Neutrophil (primary cell): ENCODE measurements around the gene GON4L.
"Not testable (repeated sequence)": the region's sequence is repeated elsewhere in the genome, so short reads cannot be mapped to it uniquely, and the experiment has no call there.

Source experiments
- H3K27ac ChIP-seq: fragments of 200-600 bp; sonication (generic); 2 replicates; pipeline ENCODE4 v1.5.1; 2016; ENCODE audit warnings: mild to moderate bottlenecking, moderate library complexity
- H3K27me3 ChIP-seq: fragments of 200-600 bp; sonication (generic); 2 replicates; pipeline ENCODE4 v1.6.0; 2016; ENCODE audit warnings: mild to moderate bottlenecking
- H3K36me3 ChIP-seq: fragments of 200-600 bp; sonication (generic); 2 replicates; pipeline ENCODE4 v1.5.1; 2017
- H3K4me1 ChIP-seq, 2 experiments: fragments of 200-600 bp in 1 of 2; sonication (generic) in 1 of 2; 1 replicate in 1 of 2; 2 replicates in 1 of 2; pipeline versions ENCODE4 v1.5.1 to v1.6.1; 2013 to 2016; ENCODE audit warnings: low read depth in 1 of 2, low read length in 1 of 2, mild to moderate bottlenecking in 1 of 2, moderate library complexity in 1 of 2; ENCODE audit not compliant: control insufficient read depth in 1 of 2, insufficient read depth in 1 of 2
- H3K4me3 ChIP-seq, 2 experiments: fragments of 200-600 bp in 1 of 2; sonication (generic) in 1 of 2; 1 replicate in 1 of 2; 2 replicates in 1 of 2; pipeline ENCODE4 v1.5.1; 2013 to 2016; ENCODE audit warnings: low read depth in 1 of 2, low read length in 1 of 2, mild to moderate bottlenecking in 1 of 2, moderate library complexity in 1 of 2
- H3K9me3 ChIP-seq: fragments of 200-600 bp; sonication (generic); 2 replicates; pipeline ENCODE4 v1.5.1; 2016
- TF ChIP-seq, protein P1 (sequence below): fragments of 200-600 bp; sonication (generic); IDR thresholded peaks from 2 replicates; pipeline ENCODE4 v1.5.1; 2016; ENCODE audit warnings: antibody characterized with exemption

The GON4L gene

DNA sequence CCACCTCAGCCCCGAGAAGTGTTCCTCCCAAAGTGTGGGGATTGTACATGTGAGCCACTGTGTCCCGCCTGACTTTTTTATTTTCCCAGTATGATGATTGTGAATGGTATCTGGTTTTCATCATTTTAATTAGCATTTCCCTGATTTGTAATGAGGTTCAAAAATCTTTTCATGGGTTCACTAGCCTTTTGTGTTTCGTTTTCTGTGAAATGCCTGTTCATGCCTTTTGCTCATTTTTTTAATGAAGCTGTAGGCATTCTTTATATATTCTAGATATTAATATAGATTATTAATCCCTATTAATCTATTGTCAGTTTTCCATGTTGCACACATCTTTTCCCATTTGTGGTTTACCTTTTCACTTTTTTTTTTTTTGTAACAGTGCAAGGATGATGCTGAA lies 147.6 kb downstream of the GON4L start:
- Histone ChIP-seq H3K36me3 (peaks cover 12% of the 10 kb centered on the region), H3K27ac (no peak overlapping the region), H3K27me3 (no peaks in the 10 kb centered on the region), H3K9me3 (no peaks in the 10 kb centered on the region), H3K4me1 (no peaks in the 10 kb centered on the region), H3K4me3 (no peak overlapping the region)
- TF ChIP-seq, protein P1, sequence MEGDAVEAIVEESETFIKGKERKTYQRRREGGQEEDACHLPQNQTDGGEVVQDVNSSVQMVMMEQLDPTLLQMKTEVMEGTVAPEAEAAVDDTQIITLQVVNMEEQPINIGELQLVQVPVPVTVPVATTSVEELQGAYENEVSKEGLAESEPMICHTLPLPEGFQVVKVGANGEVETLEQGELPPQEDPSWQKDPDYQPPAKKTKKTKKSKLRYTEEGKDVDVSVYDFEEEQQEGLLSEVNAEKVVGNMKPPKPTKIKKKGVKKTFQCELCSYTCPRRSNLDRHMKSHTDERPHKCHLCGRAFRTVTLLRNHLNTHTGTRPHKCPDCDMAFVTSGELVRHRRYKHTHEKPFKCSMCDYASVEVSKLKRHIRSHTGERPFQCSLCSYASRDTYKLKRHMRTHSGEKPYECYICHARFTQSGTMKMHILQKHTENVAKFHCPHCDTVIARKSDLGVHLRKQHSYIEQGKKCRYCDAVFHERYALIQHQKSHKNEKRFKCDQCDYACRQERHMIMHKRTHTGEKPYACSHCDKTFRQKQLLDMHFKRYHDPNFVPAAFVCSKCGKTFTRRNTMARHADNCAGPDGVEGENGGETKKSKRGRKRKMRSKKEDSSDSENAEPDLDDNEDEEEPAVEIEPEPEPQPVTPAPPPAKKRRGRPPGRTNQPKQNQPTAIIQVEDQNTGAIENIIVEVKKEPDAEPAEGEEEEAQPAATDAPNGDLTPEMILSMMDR, result no peak

DNA sequence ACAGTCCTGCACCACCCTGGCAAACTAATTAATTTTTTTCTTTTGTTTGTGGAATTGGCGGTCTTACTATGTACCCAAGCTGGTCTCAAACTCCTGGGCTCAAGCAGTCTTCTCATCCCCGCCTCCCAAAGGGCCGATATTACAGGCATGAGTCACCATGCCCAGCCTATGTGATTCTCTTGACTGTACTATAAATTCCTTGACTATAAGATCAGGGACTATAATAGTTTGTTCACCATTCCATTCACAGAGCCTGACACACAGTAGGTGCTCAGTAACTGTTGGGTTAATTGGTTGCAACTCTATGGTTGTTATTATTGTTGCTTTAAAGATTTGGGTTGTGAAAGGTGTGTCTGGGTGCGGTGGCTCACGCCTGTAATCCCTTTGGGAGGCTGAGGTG lies 150.9 kb downstream of the GON4L start:
- Histone ChIP-seq H3K4me3 (no peak overlapping the region), H3K36me3 (no peaks in the 10 kb centered on the region), H3K27ac (no peak overlapping the region), H3K9me3 (no peaks in the 10 kb centered on the region), H3K4me1 (no peaks in the 10 kb centered on the region), H3K27me3 (no peaks in the 10 kb centered on the region)
- TF ChIP-seq, protein P1, result no peak

DNA sequence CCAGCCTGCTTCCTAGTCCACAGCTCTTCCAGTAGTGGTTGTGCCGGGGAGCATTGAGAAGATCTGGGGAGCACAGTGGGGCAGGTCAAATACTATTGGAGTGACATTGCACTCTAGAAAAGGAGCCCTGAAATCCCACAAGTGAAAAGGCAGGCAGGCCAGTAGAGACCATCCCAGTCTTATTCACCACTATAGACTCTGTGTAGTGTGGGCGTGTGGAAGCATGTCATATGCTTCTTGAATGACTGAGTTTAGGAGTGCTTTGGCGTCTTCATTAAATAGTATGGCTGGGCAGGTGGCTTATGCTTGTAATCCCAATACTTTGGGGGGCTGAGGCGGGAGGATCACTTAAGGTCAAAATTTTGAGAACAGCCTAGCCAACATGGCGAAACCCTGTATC lies 152.6 kb downstream of the GON4L start:
- not testable (repeated sequence) for H3K27me3 ChIP-seq, H3K9me3 ChIP-seq, H3K36me3 ChIP-seq, H3K27ac ChIP-seq, H3K4me3 ChIP-seq, H3K4me1 ChIP-seq

DNA sequence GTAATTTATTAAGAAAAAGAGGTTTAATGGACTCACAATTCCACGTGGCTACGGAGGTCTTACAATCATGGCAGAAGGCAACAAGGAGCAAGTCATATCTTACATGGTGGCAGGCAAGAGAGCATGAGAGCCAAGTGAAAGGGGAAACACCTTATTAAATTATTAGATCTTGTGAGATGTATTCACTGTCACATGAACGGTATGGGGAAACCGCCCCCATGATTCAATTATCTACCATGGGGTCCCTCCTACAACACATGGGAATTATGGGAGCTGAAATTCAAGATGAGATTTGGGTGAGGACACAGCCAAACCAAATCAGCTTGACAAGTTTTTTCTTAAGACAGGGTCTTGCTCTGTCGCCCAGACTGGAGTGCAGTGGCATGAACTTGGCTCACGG lies 153.8 kb downstream of the GON4L start:
- H3K36me3 ChIP-seq, result no peaks in the 10 kb centered on the region
- no peaks in the 10 kb centered on the region for H3K4me1 ChIP-seq
- H3K27ac ChIP-seq, result no peak overlapping the region
- TF ChIP-seq, protein P1, result no peak
- H3K4me3 ChIP-seq, result no peak overlapping the region
- no peaks in the 10 kb centered on the region for H3K27me3 ChIP-seq
- H3K9me3 ChIP-seq, result no peaks in the 10 kb centered on the region

DNA sequence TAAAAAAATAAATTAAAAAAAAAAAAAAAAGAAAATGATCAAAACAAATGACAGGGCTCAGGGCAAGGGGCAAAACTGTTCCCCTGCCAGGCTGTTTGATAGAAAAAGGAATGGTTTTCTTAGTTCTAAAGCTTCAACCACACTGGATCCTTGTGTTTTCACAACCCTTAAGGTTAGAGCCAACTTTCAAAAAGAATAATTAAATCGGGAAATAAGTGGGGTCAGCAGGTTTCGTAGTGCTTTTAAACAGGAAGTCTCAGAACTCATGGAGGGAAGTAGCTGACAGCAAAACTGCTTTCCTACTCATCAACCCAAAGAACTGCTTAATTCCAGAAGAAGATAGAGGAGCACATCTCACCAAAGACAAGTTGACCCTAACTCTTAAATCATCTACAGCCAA lies 155.3 kb downstream of the GON4L start:
- not testable (repeated sequence) for H3K9me3 ChIP-seq, H3K4me3 ChIP-seq, H3K4me1 ChIP-seq, H3K27me3 ChIP-seq, H3K36me3 ChIP-seq, H3K27ac ChIP-seq
